Naive B cell (primary cell): Measurements from ENCODE around the gene RTRAF. TPM values are rescaled to one million over a fixed set of nuclear protein-coding genes. Genes with fewer than 3 reads are reported as not detected.
A peak's percentile ranks its signal among the peaks of the same experiment; 100 is the strongest.

ENCODE experiments used
- ATAC-seq, 2 donors: fragments of 150-1000 bp; cut with Tn5 transposase; 2 replicates each; pipeline ENCODE4 v1.10.0; 2021; ENCODE audit warnings: low read depth in 2 of 2, mild to moderate bottlenecking in 2 of 2, moderate library complexity in 2 of 2
- DNase-seq: peaks from one replicate; pipeline ENCODE4 v3.0.0; 2022
- H3K27ac Mint-ChIP-seq, 6 donors: one replicate each; pipeline ENCODE4 v1.8.0; 2020 to 2022; ENCODE audit warnings: mild to moderate bottlenecking in 6 of 6, mixed read lengths in 6 of 6, moderate library complexity in 5 of 6, inconsistent platforms in 2 of 6
- H3K27me3 Mint-ChIP-seq, 3 donors: one replicate each; pipeline ENCODE4 v1.8.0; 2021 to 2022; ENCODE audit warnings: mixed read lengths in 3 of 3, mild to moderate bottlenecking in 1 of 3
- H3K36me3 Mint-ChIP-seq, 2 donors: one replicate each; pipeline ENCODE4 v1.8.0; 2020 to 2022; ENCODE audit warnings: mixed read lengths in 2 of 2, inconsistent platforms in 1 of 2, mild to moderate bottlenecking in 1 of 2
- H3K4me1 Mint-ChIP-seq, 3 donors: one replicate each; pipeline ENCODE4 v1.8.0; 2020 to 2022; ENCODE audit warnings: mixed read lengths in 3 of 3, inconsistent platforms in 1 of 3, mild to moderate bottlenecking in 1 of 3, moderate library complexity in 1 of 3
- H3K4me3 Mint-ChIP-seq, 8 donors: one replicate each; pipeline ENCODE4 v1.8.0; 2020 to 2022; ENCODE audit warnings: mild to moderate bottlenecking in 8 of 8, mixed read lengths in 8 of 8, moderate library complexity in 8 of 8, inconsistent platforms in 2 of 8
- H3K9me3 Mint-ChIP-seq, 7 donors: one replicate each; pipeline ENCODE4 v1.8.0; 2020 to 2022; ENCODE audit warnings: mixed read lengths in 7 of 7, mild to moderate bottlenecking in 5 of 7, inconsistent platforms in 2 of 7, moderate library complexity in 1 of 7
- polyA plus RNA-seq, 6 donors: library from polyadenylated mRNA; unstranded; fragments of 300-500 nt; fragmentation: Illumina TruSeq; gene quantifications; one replicate each; pipeline ENCODE4 v1.2.3, GENCODE V29; 2021; ENCODE audit warnings: low read depth in 6 of 6

Gene RTRAF
- polyA plus RNA-seq, 6 donors from 2014 or later: 95.0 to 184 (median 171) TPM

DNA sequence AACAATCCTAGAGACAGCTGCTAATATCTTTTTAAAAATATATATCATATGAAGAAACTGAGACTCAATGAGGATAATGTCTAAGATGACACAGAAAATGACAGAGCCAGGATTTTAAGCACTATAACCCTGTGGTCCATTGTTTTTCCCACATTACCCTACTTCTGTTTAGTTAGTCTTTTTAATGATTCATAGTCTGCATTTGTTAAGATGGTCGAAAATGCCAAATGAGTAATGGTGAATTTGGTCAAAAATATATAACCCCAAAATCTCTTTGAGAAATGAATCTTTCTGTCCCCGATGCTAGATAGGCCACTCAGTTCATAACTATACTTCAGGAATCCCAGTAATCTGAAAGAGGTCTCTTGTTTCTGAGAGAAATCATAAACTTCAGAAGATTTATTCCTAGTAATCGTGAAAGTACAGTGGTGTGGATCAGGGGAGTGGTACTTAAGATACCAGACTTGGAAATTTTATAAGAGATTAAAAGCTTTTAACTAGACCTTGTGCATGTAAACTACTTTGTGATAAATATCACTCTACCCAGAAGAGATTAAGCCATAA is 10.8 kb downstream of the RTRAF start:
- no peak overlapping the region for H3K4me3 Mint-ChIP-seq
- H3K9me3 Mint-ChIP-seq: no peaks in the 10 kb centered on the region
- peaks cover 1 to 6% (median 6%) of the 10 kb centered on the region in 3 donors for H3K4me1 Mint-ChIP-seq
- peaks cover 5 to 22% of the 10 kb centered on the region in 2 donors for H3K36me3 Mint-ChIP-seq
- ATAC-seq: no peak
- DNase-seq: no peak
- no peak overlapping the region for H3K27ac Mint-ChIP-seq
- H3K27me3 Mint-ChIP-seq: no peaks in the 10 kb centered on the region

DNA sequence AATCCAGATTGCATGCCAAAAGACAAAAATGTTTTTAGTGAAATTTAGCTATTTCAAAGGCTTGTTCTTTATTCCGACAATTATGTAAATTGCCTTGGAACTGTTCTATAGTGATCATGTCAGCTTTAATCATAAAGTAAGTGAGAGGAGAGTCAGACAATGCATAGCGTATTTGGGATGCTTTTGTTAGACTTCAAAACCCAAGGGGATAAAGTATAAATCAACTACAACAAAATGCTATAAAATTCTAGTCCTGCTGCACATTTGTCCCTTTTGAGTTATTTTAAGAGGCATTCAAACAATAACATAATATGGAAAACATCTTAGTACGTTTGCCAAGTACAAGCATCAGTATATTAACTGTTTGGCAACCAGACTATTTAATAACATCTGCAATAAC is 11.3 kb downstream of the RTRAF start:
- Mint-ChIP-seq H3K36me3 (peaks cover 5 to 21% of the 10 kb centered on the region in 2 donors), H3K4me1 (peaks cover 1 to 6% (median 6%) of the 10 kb centered on the region in 3 donors), H3K9me3 (no peaks in the 10 kb centered on the region), H3K4me3 (no peak overlapping the region), H3K27me3 (no peaks in the 10 kb centered on the region), H3K27ac (no peak overlapping the region)
- ATAC-seq: no peak
- DNase-seq: no peak

DNA sequence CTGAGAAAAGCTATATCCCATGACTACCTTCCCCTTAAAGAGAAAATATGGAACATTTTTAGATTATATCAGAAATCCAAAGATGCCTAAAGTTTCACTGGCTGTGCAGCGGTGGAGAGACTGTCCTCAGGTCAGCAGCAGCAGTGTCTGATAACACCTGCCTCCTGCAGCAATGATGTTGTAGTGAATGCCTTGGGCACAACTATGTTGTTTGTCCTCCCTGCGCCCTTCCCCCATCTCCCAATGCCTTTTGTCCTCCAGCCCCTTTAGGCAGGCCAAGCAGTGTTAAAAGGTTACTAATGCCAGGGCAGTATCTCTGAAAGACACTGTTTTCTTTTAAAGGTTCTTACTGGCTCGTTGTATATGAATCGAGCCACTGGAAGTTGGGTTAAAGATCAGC is 13.2 kb downstream of the RTRAF start:
- H3K27me3 Mint-ChIP-seq: no peaks in the 10 kb centered on the region
- H3K36me3 Mint-ChIP-seq: peaks cover 5 to 31% of the 10 kb centered on the region in 2 donors
- H3K9me3 Mint-ChIP-seq: no peaks in the 10 kb centered on the region
- H3K4me1 Mint-ChIP-seq: no peaks in the 10 kb centered on the region
- no peak overlapping the region for H3K4me3 Mint-ChIP-seq
- no peak for ATAC-seq
- peak overlapping the region in 1 of 6 donors; percentile 64 for H3K27ac Mint-ChIP-seq
- no peak for DNase-seq

GRCh38 chr14:52003324-52003723 is 14.0 kb downstream of the RTRAF start:
- Mint-ChIP-seq H3K27me3 (no peaks in the 10 kb centered on the region), H3K36me3 (peaks cover 5 to 38% of the 10 kb centered on the region in 2 donors), H3K9me3 (no peaks in the 10 kb centered on the region), H3K4me3 (no peak overlapping the region), H3K27ac (no peak overlapping the region), H3K4me1 (no peaks in the 10 kb centered on the region)
- no peak for ATAC-seq
- DNase-seq: no peak

DNA sequence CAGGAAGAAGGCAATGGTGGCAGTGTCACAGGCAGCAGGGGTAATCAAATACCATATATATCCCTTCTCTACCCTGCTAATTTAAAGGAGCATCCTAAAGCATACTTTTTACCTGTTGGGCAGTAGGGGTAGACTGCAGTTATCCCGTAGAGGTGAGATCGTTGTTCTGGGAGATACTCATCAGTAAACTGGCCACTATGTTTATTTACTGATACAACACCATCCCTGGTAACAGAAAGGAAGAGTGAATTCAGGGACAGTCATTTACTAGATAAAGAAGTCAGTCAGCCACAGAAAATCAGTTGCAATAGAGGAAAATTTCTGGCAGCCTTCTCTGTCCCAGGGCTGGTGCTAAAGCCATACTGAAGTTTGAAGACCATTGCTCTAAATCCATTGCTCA is 16.3 kb downstream of the RTRAF start:
- H3K4me1 Mint-ChIP-seq: no peaks in the 10 kb centered on the region
- H3K9me3 Mint-ChIP-seq: no peaks in the 10 kb centered on the region
- no peak overlapping the region for H3K4me3 Mint-ChIP-seq
- DNase-seq (no peak), ATAC-seq (no peak)
- peaks cover 5 to 36% of the 10 kb centered on the region in 2 donors for H3K36me3 Mint-ChIP-seq
- H3K27ac Mint-ChIP-seq: no peak overlapping the region
- H3K27me3 Mint-ChIP-seq: no peaks in the 10 kb centered on the region

GRCh38 chr14:52006361-52006760 is 17.0 kb downstream of the RTRAF start:
- Mint-ChIP-seq H3K9me3 (no peaks in the 10 kb centered on the region), H3K4me1 (no peaks in the 10 kb centered on the region), H3K4me3 (no peak overlapping the region), H3K36me3 (peaks cover 5 to 44% of the 10 kb centered on the region in 2 donors), H3K27me3 (no peaks in the 10 kb centered on the region), H3K27ac (peak overlapping the region in 1 of 6 donors; percentile 47)
- DNase-seq (no peak), ATAC-seq (no peak)

DNA sequence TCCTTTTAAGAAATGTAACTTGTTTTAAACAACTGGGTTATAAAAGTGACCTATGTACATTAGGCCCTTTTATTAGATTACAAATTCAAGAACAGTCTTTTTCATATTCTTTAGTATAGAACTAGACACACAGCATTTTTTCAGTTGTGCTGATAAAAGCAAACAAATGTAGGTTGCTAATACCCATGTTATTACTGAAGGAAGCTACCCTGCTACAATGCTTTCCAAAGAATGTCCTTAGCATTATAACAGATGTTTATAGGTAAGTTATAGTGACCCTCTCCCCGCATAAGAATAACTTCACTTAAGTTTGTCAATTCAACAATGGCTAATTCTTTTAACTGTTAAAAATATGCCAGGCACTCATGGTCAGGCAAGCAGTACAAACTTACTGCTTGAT is 17.9 kb downstream of the RTRAF start:
- H3K27me3 Mint-ChIP-seq: no peaks in the 10 kb centered on the region
- peak overlapping the region in 1 of 6 donors; percentile 61 for H3K27ac Mint-ChIP-seq
- H3K4me3 Mint-ChIP-seq: no peak overlapping the region
- H3K36me3 Mint-ChIP-seq: peaks cover 5 to 46% of the 10 kb centered on the region in 2 donors
- ATAC-seq (no peak), DNase-seq (no peak)
- no peaks in the 10 kb centered on the region for H3K4me1 Mint-ChIP-seq
- H3K9me3 Mint-ChIP-seq: no peaks in the 10 kb centered on the region

DNA sequence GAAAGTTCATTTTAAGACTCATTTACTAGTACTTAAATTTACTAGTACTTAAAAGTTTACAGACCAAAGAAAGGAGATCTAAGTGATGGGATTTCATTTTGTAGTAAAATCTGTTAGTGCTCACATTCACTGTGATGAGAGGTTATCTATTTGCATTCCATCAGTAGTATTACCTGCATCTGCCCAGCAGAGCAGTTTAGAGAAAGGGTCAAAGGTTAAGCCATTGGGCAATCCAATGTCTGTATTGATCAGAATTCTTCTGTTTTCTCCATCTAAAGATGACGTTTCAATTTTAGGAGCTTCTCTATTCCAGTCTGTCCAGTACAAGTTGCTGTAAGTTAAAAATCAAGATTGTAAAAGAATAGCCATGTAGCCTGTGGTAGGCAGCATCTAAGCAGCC is 18.3 kb downstream of the RTRAF start:
- DNase-seq: no peak
- Mint-ChIP-seq H3K27ac (peak overlapping the region in 1 of 6 donors; percentile 61), H3K36me3 (peaks cover 5 to 42% of the 10 kb centered on the region in 2 donors), H3K4me3 (no peak overlapping the region), H3K4me1 (no peaks in the 10 kb centered on the region), H3K27me3 (no peaks in the 10 kb centered on the region), H3K9me3 (no peaks in the 10 kb centered on the region)
- no peak for ATAC-seq

DNA sequence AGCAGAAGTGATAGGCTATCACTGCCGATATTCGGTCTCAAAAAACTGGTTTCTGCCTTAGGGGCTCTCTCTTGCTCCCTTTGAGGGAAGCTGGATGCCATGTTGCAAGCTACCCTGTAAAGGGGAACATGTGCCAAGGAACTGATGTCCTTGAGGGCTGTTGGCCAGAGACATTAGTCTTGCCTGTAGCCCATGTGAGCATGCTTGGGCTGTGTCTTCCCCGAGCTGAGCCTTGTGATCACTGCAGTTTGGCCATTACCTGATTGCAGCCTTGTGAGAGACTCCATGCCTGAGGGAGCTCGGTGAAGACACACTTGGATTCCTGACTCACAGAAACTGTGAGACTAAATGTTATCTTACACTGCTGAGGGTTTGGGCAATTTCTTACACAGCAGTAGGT is 18.8 kb downstream of the RTRAF start:
- no peaks in the 10 kb centered on the region for H3K27me3 Mint-ChIP-seq
- H3K27ac Mint-ChIP-seq: peak overlapping the region in 1 of 6 donors; percentile 63
- no peaks in the 10 kb centered on the region for H3K9me3 Mint-ChIP-seq
- peaks cover 5 to 40% of the 10 kb centered on the region in 2 donors for H3K36me3 Mint-ChIP-seq
- no peak for DNase-seq
- no peaks in the 10 kb centered on the region for H3K4me1 Mint-ChIP-seq
- no peak overlapping the region for H3K4me3 Mint-ChIP-seq
- ATAC-seq: no peak

- Mint-ChIP-seq H3K27me3 (no peaks in the 10 kb centered on the region), H3K9me3 (peaks cover 0 to 1% (median 0%) of the 10 kb centered on the region in 7 donors), H3K4me1 (no peaks in the 10 kb centered on the region), H3K4me3 (no peak overlapping the region), H3K36me3 (peaks cover 0 to 34% of the 10 kb centered on the region in 2 donors), H3K27ac (no peak overlapping the region)
- no peak for ATAC-seq
- no peak for DNase-seq
Observed at GRCh38 chr14:52010173-52010693, 20.9 kb downstream of the RTRAF start.

DNA sequence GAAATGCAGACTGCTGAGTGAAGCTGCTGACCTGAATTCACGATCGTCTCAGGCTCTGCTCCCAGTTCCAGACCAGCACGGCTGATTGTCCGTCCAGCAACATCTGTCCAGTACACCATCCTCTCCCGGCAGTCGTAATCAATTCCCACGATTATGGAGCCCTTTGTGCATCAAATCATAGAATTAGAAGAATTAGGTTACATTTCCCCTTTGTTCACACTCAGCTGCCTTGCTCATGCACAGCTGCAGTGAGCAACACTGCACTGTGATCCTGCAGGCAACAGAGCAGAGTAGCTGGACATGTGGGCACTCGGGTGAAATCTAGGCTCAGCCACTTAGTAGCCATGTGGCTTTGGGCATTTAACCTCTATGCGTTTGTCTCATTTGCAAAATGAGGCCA is 22.2 kb downstream of the RTRAF start:
- Mint-ChIP-seq H3K4me3 (no peak overlapping the region), H3K36me3 (peaks cover 0 to 30% of the 10 kb centered on the region in 2 donors), H3K27ac (peak overlapping the region in 2 of 6 donors; percentile 16 to 52), H3K9me3 (peaks cover 0 to 1% (median 0%) of the 10 kb centered on the region in 7 donors), H3K27me3 (no peaks in the 10 kb centered on the region), H3K4me1 (no peaks in the 10 kb centered on the region)
- no peak for ATAC-seq
- no peak for DNase-seq

DNA sequence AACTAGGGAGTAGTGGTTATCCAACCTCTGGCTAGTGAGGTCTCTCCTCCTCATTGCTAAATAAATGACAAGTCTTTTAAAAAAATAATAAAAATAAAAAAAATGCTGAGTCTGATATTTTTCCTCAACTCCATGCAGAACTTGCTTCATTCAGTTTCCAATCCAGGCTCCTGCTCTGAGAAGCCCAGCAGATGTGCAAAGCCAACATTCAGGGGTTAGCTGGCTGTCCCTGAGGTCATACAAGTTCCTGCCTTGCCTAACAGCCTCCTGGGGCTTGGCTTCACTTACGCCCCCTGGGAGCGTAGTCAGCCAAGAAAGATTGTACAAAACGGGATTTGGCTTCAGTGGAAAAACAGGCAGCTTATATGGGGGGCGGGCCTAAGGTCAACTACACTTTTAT is 23.3 kb downstream of the RTRAF start:
- Mint-ChIP-seq H3K27me3 (no peaks in the 10 kb centered on the region), H3K4me1 (no peaks in the 10 kb centered on the region), H3K9me3 (peaks cover 0 to 1% (median 0%) of the 10 kb centered on the region in 7 donors), H3K27ac (peak overlapping the region in 1 of 6 donors; percentile 61), H3K36me3 (peaks cover 0 to 24% of the 10 kb centered on the region in 2 donors), H3K4me3 (no peak overlapping the region)
- ATAC-seq (no peak), DNase-seq (no peak)

GRCh38 chr14:52013984-52014600 is 24.7 kb downstream of the RTRAF start:
- Mint-ChIP-seq H3K4me3 (no peak overlapping the region), H3K4me1 (no peaks in the 10 kb centered on the region), H3K27ac (peak overlapping the region in 2 of 6 donors; percentile 52 to 85), H3K27me3 (peaks cover 0 to 5% (median 0%) of the 10 kb centered on the region in 3 donors), H3K36me3 (peaks cover 0 to 14% of the 10 kb centered on the region in 2 donors), H3K9me3 (peaks cover 0 to 1% (median 0%) of the 10 kb centered on the region in 7 donors)
- no peak for DNase-seq
- no peak for ATAC-seq

- H3K27ac Mint-ChIP-seq: peak overlapping the region in 1 of 6 donors; percentile 52
- no peaks in the 10 kb centered on the region for H3K4me1 Mint-ChIP-seq
- peaks cover 0 to 14% of the 10 kb centered on the region in 2 donors for H3K36me3 Mint-ChIP-seq
- peak overlapping the region in 1 of 8 donors; percentile 32 for H3K4me3 Mint-ChIP-seq
- DNase-seq (no peak), ATAC-seq (no peak)
- peaks cover 0 to 1% (median 0%) of the 10 kb centered on the region in 7 donors for H3K9me3 Mint-ChIP-seq
- peaks cover 0 to 5% (median 0%) of the 10 kb centered on the region in 3 donors for H3K27me3 Mint-ChIP-seq
Observed at GRCh38 chr14:52014601-52015267, 25.4 kb downstream of the RTRAF start.
